Activated CD4-positive, alpha-beta T cell treated with anti-CD3 and anti-CD28 coated beads for 1 hour (primary cell): Measurements from ENCODE around the gene CT45A8.
"Not testable (repeated sequence)": the region's sequence is repeated elsewhere in the genome, so short reads cannot be mapped to it uniquely, and the experiment has no call there.

Experiments
- DNase-seq: peaks from one replicate; pipeline ENCODE4 v3.0.0-alpha.2; 2020

The CT45A8 gene, protein sequence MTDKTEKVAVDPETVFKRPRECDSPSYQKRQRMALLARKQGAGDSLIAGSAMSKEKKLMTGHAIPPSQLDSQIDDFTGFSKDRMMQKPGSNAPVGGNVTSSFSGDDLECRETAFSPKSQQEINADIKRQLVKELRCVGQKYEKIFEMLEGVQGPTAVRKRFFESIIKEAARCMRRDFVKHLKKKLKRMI

DNA sequence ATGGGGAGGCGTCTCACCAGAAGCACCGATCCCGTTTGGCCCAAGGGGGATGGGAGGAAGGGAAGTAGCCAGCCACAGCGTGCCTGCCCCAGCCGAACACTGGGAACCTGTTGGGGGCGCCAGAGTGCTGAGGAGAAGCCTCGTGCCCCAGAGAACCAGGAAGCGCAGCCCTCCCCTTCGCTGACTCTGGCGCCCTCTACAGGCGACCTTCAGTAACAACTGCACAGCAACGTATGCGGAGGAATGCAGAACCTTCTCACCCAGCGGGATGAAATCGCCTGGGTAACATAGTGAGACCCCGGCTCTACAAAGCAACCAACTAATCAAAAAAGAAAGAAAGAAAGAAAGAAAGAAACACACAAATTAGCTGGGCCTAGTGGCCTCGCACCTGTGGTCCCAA is at the start of gene CT45A8:
TSS of gene CT45A8 (minus strand) at position 101 of the 400 bp plus-strand sequence. CDS start 3,755 bp downstream, outside the sequence.
- DNase-seq, result not testable (repeated sequence)

DNA sequence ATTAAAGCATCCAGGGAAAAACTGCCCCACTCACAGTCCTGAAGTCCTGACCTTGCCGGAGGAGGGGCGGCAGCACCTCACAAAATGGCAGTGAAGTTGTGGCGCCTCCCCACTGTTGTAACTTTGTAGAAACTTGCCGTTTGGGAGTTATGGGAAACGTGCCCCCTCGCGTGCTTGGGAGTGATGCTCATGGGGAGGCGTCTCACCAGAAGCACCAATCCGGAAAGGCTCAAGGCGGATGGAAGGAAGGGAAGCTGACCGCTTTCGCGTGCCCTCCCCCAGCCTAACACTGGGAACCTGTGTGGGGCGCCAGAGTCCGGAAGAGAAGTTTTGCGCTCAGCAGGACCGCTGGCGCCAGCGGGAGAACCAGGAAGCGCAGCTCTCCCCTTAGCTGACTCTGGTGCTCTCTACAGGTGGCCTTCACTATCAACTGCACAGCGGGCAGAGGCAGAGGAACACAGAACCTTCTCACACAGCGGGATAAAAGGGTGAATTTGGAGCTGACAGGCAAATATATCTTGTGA is 39.0 kb upstream of the CT45A8 start, which contains the start of the genes CT45A10 and SAGE1:
TSS of gene CT45A10 (minus strand) at position 151 of the 524 bp plus-strand sequence. CDS start 8,100 bp downstream, outside the sequence.
TSS of gene SAGE1 (plus strand) at position 423 of the 524 bp plus-strand sequence. CDS start 2,527 bp downstream, outside the sequence.
- DNase-seq, result no peak

DNA sequence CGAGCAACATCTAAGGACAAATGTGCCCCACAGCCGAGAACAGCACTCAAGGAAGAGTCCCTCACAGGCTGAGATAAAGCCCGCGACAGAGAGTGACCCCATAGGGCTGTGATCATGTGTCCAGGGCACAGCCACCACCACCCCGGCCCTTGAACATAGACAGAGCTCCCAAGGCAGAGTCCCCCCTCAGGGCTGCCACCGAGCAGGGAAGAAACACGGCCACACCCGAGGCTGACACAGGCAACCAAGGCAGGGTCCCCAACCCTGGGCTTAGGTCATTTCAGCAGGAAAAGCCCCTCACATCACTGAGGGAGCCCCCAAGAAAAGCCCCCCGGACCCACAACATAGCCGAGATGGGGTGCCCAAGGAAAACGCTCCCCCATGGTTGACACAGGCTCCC is 38.4 kb upstream of the CT45A8 start:
- no peak for DNase-seq

DNA sequence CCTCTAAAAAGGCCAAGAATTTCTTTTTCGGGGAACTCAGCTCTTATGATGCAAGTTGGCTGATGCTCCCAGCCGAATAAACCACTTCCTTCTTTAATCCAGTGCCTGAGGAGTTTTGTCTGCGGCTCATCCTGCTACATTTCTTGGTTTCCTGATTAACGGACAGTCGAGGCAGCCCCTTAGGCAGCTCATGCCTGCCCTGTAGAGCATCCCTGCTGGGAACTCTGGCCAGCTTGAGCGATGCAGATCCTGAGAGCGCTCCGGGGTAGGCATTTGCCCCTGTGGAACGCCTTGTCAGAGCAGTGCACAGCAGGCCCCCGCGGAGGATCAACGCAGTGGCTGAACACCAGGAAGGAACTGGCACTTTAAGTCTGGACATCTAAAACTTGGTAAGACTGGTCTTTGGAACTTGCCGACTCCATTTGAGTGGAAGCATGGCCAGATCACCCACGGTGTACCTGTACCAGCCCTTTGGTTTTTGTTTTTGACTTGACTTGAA is 35.8 kb upstream of the CT45A8 start:
- DNase-seq, result no peak

DNA sequence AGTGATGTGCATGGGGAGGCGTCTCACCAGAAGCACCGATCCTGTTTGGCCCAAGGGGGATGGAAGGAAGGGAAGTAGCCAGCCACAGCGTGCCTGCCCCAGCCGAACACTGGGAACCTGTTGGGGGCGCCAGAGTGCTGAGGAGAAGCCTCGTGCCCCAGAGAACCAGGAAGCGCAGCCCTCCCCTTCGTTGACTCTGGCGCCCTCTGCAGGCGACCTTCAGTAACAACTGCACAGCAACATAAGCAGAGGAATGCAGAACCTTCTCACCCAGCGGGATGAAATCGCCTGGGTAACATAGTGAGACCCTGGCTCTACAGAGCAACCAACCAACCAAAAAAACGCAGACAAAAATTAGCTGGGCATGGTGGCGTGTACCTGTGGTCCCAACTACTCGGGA is 34.6 kb upstream of the CT45A8 start:
- DNase-seq, result not testable (repeated sequence)

DNA sequence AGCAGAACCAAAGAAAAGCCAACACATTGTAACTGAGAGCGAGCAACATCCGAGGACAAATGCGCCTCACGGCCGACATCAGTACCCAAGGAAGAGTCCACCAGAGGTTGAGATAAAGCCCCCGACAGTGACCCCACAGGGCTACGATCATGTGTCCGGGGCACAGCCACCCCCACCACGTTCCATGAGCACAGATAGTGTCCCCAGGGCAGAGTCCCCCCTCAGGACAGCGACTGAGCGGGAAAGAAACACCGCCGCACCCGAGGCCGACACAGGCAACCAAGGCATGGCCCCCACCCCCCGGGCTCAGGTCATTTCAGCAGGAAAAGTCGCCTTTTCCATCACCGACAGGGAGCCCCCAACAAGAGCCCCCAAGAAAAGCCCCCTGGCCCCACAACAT is 33.9 kb upstream of the CT45A8 start:
- DNase-seq, result not testable (repeated sequence)

DNA sequence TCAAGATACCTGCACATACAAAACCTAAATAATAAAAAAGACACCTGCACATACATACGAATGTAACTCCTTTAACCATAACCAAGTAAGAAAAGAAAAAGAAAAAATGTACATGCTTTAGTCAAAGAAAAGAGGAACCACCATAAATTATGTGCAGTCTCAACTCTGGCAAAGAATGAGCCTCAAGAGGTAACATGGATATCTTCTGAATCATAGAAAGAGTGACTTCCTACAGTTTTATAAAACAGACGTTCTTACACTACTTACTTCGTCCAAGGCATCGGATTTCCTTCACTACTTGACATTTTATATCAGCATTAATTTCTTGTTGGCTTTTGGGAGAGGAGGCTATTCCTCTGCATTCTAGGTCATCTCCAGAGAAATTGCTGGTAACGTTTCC is 28.4 kb upstream of the CT45A8 start:
- not testable (repeated sequence) for DNase-seq

DNA sequence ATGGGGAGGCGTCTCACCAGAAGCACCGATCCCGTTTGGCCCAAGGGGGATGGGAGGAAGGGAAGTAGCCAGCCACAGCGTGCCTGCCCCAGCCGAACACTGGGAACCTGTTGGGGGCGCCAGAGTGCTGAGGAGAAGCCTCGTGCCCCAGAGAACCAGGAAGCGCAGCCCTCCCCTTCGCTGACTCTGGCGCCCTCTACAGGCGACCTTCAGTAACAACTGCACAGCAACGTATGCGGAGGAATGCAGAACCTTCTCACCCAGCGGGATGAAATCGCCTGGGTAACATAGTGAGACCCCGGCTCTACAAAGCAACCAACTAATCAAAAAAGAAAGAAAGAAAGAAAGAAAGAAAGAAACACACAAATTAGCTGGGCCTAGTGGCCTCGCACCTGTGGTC is 17.4 kb upstream of the CT45A8 start, which contains the start of gene CT45A9:
TSS of gene CT45A9 (minus strand) at position 101 of the 400 bp plus-strand sequence. CDS start 3,751 bp downstream, outside the sequence.
- not testable (repeated sequence) for DNase-seq

DNA sequence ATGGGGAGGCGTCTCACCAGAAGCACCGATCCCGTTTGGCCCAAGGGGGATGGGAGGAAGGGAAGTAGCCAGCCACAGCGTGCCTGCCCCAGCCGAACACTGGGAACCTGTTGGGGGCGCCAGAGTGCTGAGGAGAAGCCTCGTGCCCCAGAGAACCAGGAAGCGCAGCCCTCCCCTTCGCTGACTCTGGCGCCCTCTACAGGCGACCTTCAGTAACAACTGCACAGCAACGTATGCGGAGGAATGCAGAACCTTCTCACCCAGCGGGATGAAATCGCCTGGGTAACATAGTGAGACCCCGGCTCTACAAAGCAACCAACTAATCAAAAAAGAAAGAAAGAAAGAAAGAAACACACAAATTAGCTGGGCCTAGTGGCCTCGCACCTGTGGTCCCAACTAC is 17.2 kb downstream of the CT45A8 start, which contains the start of gene CT45A7:
TSS of gene CT45A7 (minus strand) at position 101 of the 400 bp plus-strand sequence. CDS start 3,747 bp downstream, outside the sequence.
- not testable (repeated sequence) for DNase-seq

DNA sequence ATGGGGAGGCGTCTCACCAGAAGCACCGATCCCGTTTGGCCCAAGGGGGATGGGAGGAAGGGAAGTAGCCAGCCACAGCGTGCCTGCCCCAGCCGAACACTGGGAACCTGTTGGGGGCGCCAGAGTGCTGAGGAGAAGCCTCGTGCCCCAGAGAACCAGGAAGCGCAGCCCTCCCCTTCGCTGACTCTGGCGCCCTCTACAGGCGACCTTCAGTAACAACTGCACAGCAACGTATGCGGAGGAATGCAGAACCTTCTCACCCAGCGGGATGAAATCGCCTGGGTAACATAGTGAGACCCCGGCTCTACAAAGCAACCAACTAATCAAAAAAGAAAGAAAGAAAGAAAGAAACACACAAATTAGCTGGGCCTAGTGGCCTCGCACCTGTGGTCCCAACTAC is 34.4 kb downstream of the CT45A8 start, which contains the start of gene CT45A2:
TSS of gene CT45A2 (minus strand) at position 101 of the 400 bp plus-strand sequence. CDS start 3,747 bp downstream, outside the sequence.
- DNase-seq, result not testable (repeated sequence)

DNA sequence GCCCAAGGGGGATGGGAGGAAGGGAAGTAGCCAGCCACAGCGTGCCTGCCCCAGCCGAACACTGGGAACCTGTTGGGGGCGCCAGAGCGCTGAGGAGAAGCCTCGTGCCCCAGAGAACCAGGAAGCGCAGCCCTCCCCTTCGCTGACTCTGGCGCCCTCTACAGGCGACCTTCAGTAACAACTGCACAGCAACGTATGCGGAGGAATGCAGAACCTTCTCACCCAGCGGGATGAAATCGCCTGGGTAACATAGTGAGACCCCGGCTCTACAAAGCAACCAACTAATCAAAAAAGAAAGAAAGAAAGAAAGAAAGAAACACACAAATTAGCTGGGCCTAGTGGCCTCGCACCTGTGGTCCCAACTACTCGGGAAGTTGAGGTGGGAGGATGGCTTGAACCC is 51.7 kb downstream of the CT45A8 start, which contains the start of gene CT45A6:
TSS of gene CT45A6 (minus strand) at position 101 of the 400 bp plus-strand sequence. CDS start 3,794 bp downstream, outside the sequence.
- DNase-seq, result not testable (repeated sequence)
